Suprapubic skin (tissue), 4 donors: ENCODE measurements around the gene HMOX2. TPM values are rescaled to one million over a fixed set of nuclear protein-coding genes. Genes with fewer than 3 reads are reported as not detected.
A peak's percentile ranks its signal among the peaks of the same experiment; 100 is the strongest.

ENCODE experiments used
- DNase-seq, 2 donors: peaks; one replicate each; pipeline ENCODE4 v3.0.0-alpha.2; 2019; ENCODE audit warnings: low spot score in 2 of 2
- H3K27ac ChIP-seq: fragments of 200-600 bp; sonication (generic); one replicate; pipeline ENCODE4 v1.5.1; 2019
- H3K27me3 ChIP-seq: fragments of 200-600 bp; sonication (generic); one replicate; pipeline ENCODE4 v1.5.1; 2019
- H3K36me3 ChIP-seq: fragments of 200-600 bp; sonication (generic); one replicate; pipeline ENCODE4 v1.5.1; 2019
- H3K4me1 ChIP-seq: fragments of 200-600 bp; sonication (generic); one replicate; pipeline ENCODE4 v1.5.1; 2019
- H3K4me3 ChIP-seq: fragments of 200-600 bp; sonication (generic); one replicate; pipeline ENCODE4 v1.5.1; 2019; ENCODE audit warnings: mild to moderate bottlenecking
- H3K9me3 ChIP-seq: fragments of 200-600 bp; sonication (generic); one replicate; pipeline ENCODE4 v1.5.1; 2019
- CTCF ChIP-seq, 2 donors: fragments of 200-600 bp in 1 of 2; fragments of 450-650 bp in 1 of 2; sonication (generic) in 1 of 2; IDR thresholded peaks; one replicate each; pipeline ENCODE4 v1.5.1; 2016 to 2019; ENCODE audit warnings: antibody characterized with exemption in 2 of 2, mild to moderate bottlenecking in 1 of 2, moderate library complexity in 1 of 2
- EP300 ChIP-seq: sonication (generic); formaldehyde crosslinking; IDR thresholded peaks from one replicate; pipeline ENCODE4 v1.6.1; 2017; ENCODE audit warnings: antibody characterized with exemption
- POLR2A ChIP-seq, 2 donors: fragments of 450-650 bp; IDR thresholded peaks; one replicate each; pipeline ENCODE4 v1.6.1; 2017; ENCODE audit warnings: antibody characterized with exemption in 2 of 2, mild to moderate bottlenecking in 2 of 2, moderate library complexity in 2 of 2
- POLR2AphosphoS5 ChIP-seq, 3 donors: sonication (generic); formaldehyde crosslinking; IDR thresholded peaks; one replicate each; pipeline ENCODE4 v1.6.1; 2017; ENCODE audit warnings: antibody characterized with exemption in 3 of 3
- WGBS: methylation state at CpG from one replicate; pipeline ENCODE4 v1.1.5; 2018; 5-methylcytosine and 5-hydroxymethylcytosine counted together
- total RNA-seq, 4 donors: library from RNA; depleted of rRNA; stranded (reverse); fragments of >200 nt; gene quantifications; one replicate each; pipeline ENCODE4 v1.1.0, GENCODE V29; 2016

HMOX2 gene
- total RNA-seq, 4 donors from 2014 or later: 43.6 to 64.3 (median 52.7) TPM

GRCh38 chr16:4537376-4538343, 61.5 kb downstream of the HMOX2 start:
- DNase-seq: no peak
- Histone ChIP-seq H3K4me1 (peaks cover 24% of the 10 kb centered on the region), H3K27me3 (no peaks in the 10 kb centered on the region), H3K27ac (peak overlapping the region; percentile 86), H3K9me3 (no peaks in the 10 kb centered on the region), H3K4me3 (peak overlapping the region; percentile 85), H3K36me3 (no peaks in the 10 kb centered on the region)
- TF ChIP-seq CTCF (IDR thresholded peaks at IDR 0.05): no peak
- no peak for TF ChIP-seq POLR2A (IDR thresholded peaks at IDR 0.05)
- no peak for TF ChIP-seq POLR2AphosphoS5 (IDR thresholded peaks at IDR 0.05)
- no peak for TF ChIP-seq EP300
- 20% methylated on average over 23 of the region's 75 CpGs for WGBS

DNA sequence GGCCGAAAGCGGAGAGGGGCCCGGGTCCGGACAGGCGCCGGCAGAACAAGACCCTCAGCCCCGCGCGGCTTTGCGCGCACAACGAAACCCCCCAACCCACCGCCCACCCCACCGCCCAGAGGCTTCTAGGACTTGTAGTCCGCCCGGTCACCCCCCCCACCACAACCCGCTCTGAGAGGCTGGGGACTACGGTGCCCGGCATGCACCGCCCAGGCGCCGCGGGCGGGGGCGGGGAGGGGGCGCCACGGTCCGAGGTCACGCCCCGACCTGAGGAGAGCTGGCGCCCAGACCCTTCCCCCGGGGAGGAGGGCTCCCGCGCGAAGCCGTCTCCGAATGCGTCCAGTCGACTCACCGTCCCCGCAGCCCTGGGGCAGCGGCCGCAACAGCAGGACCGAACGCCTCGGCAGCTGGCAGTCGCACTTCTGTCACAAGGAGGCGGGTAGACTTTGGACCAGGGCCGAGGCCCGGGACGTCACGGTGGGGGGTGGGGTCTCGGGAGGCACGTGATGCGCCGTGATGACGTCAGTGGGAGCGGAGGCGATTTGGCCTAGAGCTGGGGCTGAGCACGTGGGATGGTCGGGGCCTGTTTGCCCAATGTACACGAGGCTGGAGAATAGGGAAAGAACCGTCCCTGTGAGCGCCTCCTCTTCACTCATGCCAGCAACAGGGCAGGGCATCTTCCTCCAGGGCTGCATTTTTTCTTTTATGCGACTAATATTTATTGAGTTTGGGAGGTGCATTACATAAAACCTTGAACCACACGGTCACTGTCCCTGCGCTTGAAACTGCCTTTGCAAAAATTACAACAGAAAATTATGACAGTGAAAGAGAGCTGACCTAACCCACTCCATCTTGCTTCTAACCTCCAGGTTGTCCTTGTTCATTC, 62.4 kb downstream of the HMOX2 start, which contains the start of gene CDIP1:
TSS of gene CDIP1 (minus strand) at position 424 of the 886 bp plus-strand sequence. CDS start 24,643 bp downstream, outside the sequence.
- DNase-seq: peak; percentile 99 to 100
- no peaks in the 10 kb centered on the region for H3K27me3 ChIP-seq
- peak within 1 kb of the TSS; percentile 86 for H3K27ac ChIP-seq
- no peaks in the 10 kb centered on the region for H3K36me3 ChIP-seq
- WGBS: 19% methylated on average over 7 of the region's 67 CpGs
- H3K9me3 ChIP-seq: no peaks in the 10 kb centered on the region
- TF ChIP-seq POLR2A (IDR thresholded peaks at IDR 0.05) (peak in 1 of 2 donors; percentile 71), POLR2AphosphoS5 (IDR thresholded peaks at IDR 0.05) (peak; percentile 38 to 94 (median 74)), CTCF (IDR thresholded peaks at IDR 0.05) (peak in 1 of 2 donors; percentile 8), EP300 (no peak)
- H3K4me3 ChIP-seq: peak within 1 kb of the TSS; percentile 85
- H3K4me1 ChIP-seq: peaks cover 24% of the 10 kb centered on the region

DNA sequence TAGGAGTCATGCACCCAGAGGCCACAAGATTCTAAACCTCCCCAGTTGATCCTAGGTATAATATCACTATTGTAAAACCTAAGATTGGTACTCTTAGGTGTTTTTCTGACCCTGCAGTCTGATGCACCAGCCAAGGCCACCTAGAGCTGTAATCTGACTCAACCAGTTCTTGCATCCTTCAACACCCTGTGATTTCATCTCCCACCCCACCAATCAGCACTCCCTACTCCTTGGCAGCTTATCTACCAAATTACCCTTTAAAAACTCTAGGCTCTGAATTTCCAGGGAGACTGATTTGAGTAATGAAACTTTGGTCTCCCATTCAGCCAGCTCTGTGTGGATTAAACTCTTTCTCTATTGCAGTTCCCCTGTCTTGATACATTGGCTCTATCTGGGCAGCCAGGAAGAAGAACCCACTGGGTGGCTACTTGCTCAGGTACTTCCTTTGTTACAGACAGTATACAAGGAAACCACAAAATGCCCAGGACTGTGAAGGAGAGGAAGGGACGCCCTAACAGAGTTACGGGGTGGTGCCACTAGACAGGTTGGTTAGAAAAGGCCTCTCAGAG, 63.6 kb downstream of the HMOX2 start:
- Histone ChIP-seq H3K9me3 (no peaks in the 10 kb centered on the region), H3K4me1 (peaks cover 24% of the 10 kb centered on the region), H3K4me3 (no peak overlapping the region), H3K27ac (no peak overlapping the region), H3K36me3 (no peaks in the 10 kb centered on the region), H3K27me3 (no peaks in the 10 kb centered on the region)
- 100% methylated on average over 2 of the region's 2 CpGs for WGBS
- no peak for DNase-seq
- TF ChIP-seq POLR2AphosphoS5 (IDR thresholded peaks at IDR 0.05) (no peak), CTCF (IDR thresholded peaks at IDR 0.05) (no peak), EP300 (no peak), POLR2A (IDR thresholded peaks at IDR 0.05) (no peak)

DNA sequence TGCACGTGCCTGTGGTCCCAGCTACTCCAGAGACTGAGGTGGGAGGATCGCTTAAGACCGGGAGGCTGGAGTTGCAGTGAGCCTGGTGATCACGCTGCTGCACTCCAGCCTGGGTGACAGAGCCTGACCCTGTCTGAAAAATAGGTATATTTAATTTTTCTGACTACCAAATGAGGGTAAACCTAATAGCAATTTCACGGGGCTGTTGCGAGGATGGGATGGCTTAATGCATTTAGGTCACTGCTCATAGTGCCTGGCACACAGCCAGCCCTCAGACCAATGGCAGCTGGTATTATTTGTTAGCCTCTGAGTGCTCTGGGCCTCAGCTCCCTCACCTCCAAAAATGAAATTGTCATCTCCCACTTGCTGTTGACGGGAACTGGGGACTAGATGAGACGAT, 68.3 kb downstream of the HMOX2 start:
- Histone ChIP-seq H3K36me3 (no peaks in the 10 kb centered on the region), H3K27me3 (no peaks in the 10 kb centered on the region), H3K9me3 (no peaks in the 10 kb centered on the region), H3K4me3 (no peak overlapping the region), H3K4me1 (no peaks in the 10 kb centered on the region), H3K27ac (no peak overlapping the region)
- TF ChIP-seq POLR2A (IDR thresholded peaks at IDR 0.05) (no peak), POLR2AphosphoS5 (IDR thresholded peaks at IDR 0.05) (no peak), CTCF (IDR thresholded peaks at IDR 0.05) (no peak), EP300 (no peak)
- 84% methylated on average over 8 of the region's 8 CpGs for WGBS
- DNase-seq: no peak
